Embryonic facial prominence (tissue), 1 donor: Measurements from ENCODE around the gene C17orf50.

Source experiments
- DNase-seq: peaks from one replicate; pipeline ENCODE4 v3.0.0-alpha.2; 2016; ENCODE audit errors: extremely low spot score

The C17orf50 gene

GRCh38 chr17:35760587-35760986 lies at the start of gene C17orf50:
C17orf50 (plus strand) TSS chr17:35760887; CDS start chr17:35760942, 55 bp downstream.
- no peak for DNase-seq

- DNase-seq = no peak
These were observed 49.7 kb upstream of the C17orf50 start for GRCh38 chr17:35710950-35711349.

- no peak for DNase-seq
These were observed 47.5 kb upstream of the C17orf50 start for GRCh38 chr17:35713069-35713728.

GRCh38 chr17:35714988-35715387 lies 45.7 kb upstream of the C17orf50 start:
- no peak for DNase-seq

GRCh38 chr17:35715416-35715815 lies 45.3 kb upstream of the C17orf50 start:
- DNase-seq = no peak

GRCh38 chr17:35716173-35716572 lies 44.5 kb upstream of the C17orf50 start:
- DNase-seq = no peak

- no peak for DNase-seq
These were observed 43.7 kb upstream of the C17orf50 start for GRCh38 chr17:35716897-35717465.

GRCh38 chr17:35717475-35717874 lies 43.2 kb upstream of the C17orf50 start:
- no peak for DNase-seq

GRCh38 chr17:35723735-35724134 lies 37.0 kb upstream of the C17orf50 start:
- no peak for DNase-seq

- DNase-seq = no peak
These were observed 35.6 kb upstream of the C17orf50 start for GRCh38 chr17:35725058-35725457.

- no peak for DNase-seq
These were observed 34.9 kb upstream of the C17orf50 start for GRCh38 chr17:35725802-35726126.

GRCh38 chr17:35726127-35726952 lies 34.3 kb upstream of the C17orf50 start:
- no peak for DNase-seq

GRCh38 chr17:35726953-35727460 lies 33.7 kb upstream of the C17orf50 start:
- DNase-seq = no peak

GRCh38 chr17:35727635-35728034 lies 33.1 kb upstream of the C17orf50 start:
- no peak for DNase-seq

GRCh38 chr17:35728551-35728950 lies 32.1 kb upstream of the C17orf50 start:
- no peak for DNase-seq

- DNase-seq = no peak
These were observed 31.3 kb upstream of the C17orf50 start for GRCh38 chr17:35729405-35729833.

- DNase-seq = no peak
These were observed 30.2 kb upstream of the C17orf50 start for GRCh38 chr17:35730400-35731005.

- no peak for DNase-seq
These were observed 29.3 kb upstream of the C17orf50 start, which contains the start of gene RASL10B for GRCh38 chr17:35731239-35731916. RASL10B (plus strand) TSS chr17:35731639; CDS start chr17:35735185, 3,546 bp downstream.

- DNase-seq = no peak
These were observed 28.5 kb upstream of the C17orf50 start for GRCh38 chr17:35731917-35732805.

- DNase-seq = no peak
These were observed 27.9 kb upstream of the C17orf50 start for GRCh38 chr17:35732806-35733136.

- no peak for DNase-seq
These were observed 27.3 kb upstream of the C17orf50 start for GRCh38 chr17:35733366-35733765.
